Endothelial cell of umbilical vein (primary cell): ENCODE results near the gene FYB1.

ENCODE experiments used
- EZH2 ChIP-seq: IDR thresholded peaks from 2 replicates; pipeline ENCODE4 v1.6.1; 2012; ENCODE audit warnings: borderline replicate concordance, low read depth, mild to moderate bottlenecking, moderate library complexity, low read length, inconsistent platforms; ENCODE audit not compliant: severe bottlenecking
- FOS ChIP-seq: IDR thresholded peaks from 2 replicates; pipeline ENCODE4 v1.6.1; 2011; ENCODE audit warnings: mild to moderate bottlenecking, low read length, moderate library complexity, borderline replicate concordance; ENCODE audit not compliant: insufficient read depth
- GATA2 ChIP-seq: IDR thresholded peaks from 2 replicates; pipeline ENCODE4 v1.7.0; 2011; ENCODE audit warnings: low read depth, mild to moderate bottlenecking, moderate library complexity, mixed read lengths, low read length; ENCODE audit not compliant: insufficient read length, insufficient read depth
- JUN ChIP-seq: IDR thresholded peaks from 2 replicates; pipeline ENCODE4 v1.6.1; 2011; ENCODE audit warnings: borderline replicate concordance, low read depth; ENCODE audit not compliant: insufficient read length, insufficient read depth
- MAX ChIP-seq: IDR thresholded peaks from 2 replicates; pipeline ENCODE4 v1.6.1; 2011; ENCODE audit not compliant: insufficient read depth, insufficient read length
- MYC ChIP-seq: IDR thresholded peaks from one replicate; pipeline ENCODE4 v1.6.1; 2011; ENCODE audit warnings: mild to moderate bottlenecking, low read depth, low read length
- POLR2A ChIP-seq: IDR thresholded peaks from 2 replicates; pipeline ENCODE4 v1.6.1; 2012; ENCODE audit warnings: low read depth, mild to moderate bottlenecking, control low read depth, low read length
- POLR2AphosphoS5 ChIP-seq: IDR thresholded peaks from 2 replicates; pipeline ENCODE4 v1.6.1; 2012; ENCODE audit warnings: low read depth, mild to moderate bottlenecking, control low read depth, low read length, moderate library complexity; ENCODE audit not compliant: insufficient read depth
- TF ChIP-seq, protein P1 (sequence below), 2 donors: IDR thresholded peaks; 1 replicate in 1 of 2; 2 replicates in 1 of 2; pipeline ENCODE4 v1.5.1; 2011; ENCODE audit warnings: low read length in 2 of 2, mild to moderate bottlenecking in 2 of 2, moderate library complexity in 2 of 2, control low read depth in 1 of 2, inconsistent platforms in 1 of 2, low read depth in 1 of 2; ENCODE audit not compliant: insufficient read depth in 1 of 2; ENCODE audit errors: extremely low read depth in 1 of 2

DNA sequence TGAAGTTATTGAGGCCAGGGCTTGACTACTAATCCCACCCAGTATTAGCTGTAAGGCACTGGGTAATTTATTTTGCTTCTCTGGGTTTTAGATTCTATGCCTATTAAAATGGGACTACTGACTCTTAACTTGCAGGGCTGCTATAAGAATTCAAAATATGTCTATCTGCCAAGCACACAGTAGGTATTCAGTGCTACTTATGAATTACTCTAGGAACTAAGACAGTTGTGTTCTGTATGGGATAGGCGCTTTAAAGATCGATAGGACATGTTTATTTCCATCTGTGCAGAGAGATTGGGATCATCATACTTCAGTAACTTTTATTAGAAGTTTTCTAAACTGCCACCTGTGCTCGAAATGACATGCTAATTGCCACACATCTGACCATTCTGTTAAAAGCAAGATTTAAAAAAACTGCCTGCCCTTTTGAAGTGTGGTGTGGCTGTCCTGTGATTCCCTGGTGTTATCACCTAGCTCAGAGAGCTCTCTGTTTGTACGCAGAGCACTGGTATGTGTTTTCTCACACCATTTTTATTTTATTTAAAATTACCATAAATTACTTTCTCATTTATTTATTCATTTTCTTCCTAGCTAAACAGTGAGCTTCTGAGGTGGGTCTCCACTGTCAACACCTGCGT, 58.7 kb downstream of the FYB1 start:
- TF ChIP-seq POLR2A (no peak), POLR2AphosphoS5 (no peak), EZH2 (no peak), MAX (no peak), JUN (no peak), GATA2 (no peak), FOS (no peak), MYC (no peak)
- TF ChIP-seq, protein P1, sequence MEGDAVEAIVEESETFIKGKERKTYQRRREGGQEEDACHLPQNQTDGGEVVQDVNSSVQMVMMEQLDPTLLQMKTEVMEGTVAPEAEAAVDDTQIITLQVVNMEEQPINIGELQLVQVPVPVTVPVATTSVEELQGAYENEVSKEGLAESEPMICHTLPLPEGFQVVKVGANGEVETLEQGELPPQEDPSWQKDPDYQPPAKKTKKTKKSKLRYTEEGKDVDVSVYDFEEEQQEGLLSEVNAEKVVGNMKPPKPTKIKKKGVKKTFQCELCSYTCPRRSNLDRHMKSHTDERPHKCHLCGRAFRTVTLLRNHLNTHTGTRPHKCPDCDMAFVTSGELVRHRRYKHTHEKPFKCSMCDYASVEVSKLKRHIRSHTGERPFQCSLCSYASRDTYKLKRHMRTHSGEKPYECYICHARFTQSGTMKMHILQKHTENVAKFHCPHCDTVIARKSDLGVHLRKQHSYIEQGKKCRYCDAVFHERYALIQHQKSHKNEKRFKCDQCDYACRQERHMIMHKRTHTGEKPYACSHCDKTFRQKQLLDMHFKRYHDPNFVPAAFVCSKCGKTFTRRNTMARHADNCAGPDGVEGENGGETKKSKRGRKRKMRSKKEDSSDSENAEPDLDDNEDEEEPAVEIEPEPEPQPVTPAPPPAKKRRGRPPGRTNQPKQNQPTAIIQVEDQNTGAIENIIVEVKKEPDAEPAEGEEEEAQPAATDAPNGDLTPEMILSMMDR (IDR thresholded peaks at IDR 0.05; ENCODE audit: extremely low read depth in 1 of 2, insufficient read depth in 1 of 2, low read depth in 1 of 2, low read length in 2 of 2), result no peak
